ENCODE data around the gene HDAC11.

GRCh38 chr3:13502791-13503060, 22.6 kb downstream of the HDAC11 start:
- no peak for TF ChIP-seq POLR2AphosphoS5 (IDR thresholded peaks at IDR 0.05; ENCODE audit: low read depth, low read length)
- TF ChIP-seq TAF1 (IDR thresholded peaks at IDR 0.05; ENCODE audit: borderline replicate concordance, low read depth, low read length) = no peak

All from GM12892 (cell line).